ENCODE results near the gene C11orf98.

- TF ChIP-seq CTCF (conservative IDR thresholded peaks at IDR 0.05; ENCODE audit: low read length) (no peak), EZH2phosphoT487 (IDR thresholded peaks at IDR 0.05; ENCODE audit: borderline replicate concordance, low read depth, low read length) (no peak)
Observed at GRCh38 chr11:62712276-62712812, 47.3 kb upstream of the C11orf98 start.

All from OCI-LY7 (cell line).